WTC11 (cell line): ENCODE measurements around the gene XPR1.

Experiments
- CTCF ChIP-seq: fragments of 200-600 bp; IDR thresholded peaks from 2 replicates; pipeline ENCODE4 v1.8.0; 2022; ENCODE audit warnings: antibody characterized with exemption
- E2F1 ChIP-seq: sonication (generic); formaldehyde crosslinking; IDR thresholded peaks from 2 replicates; pipeline ENCODE4 v1.8.0; 2022; ENCODE audit warnings: mild to moderate bottlenecking, missing genetic modification reagents
- FOXJ3 ChIP-seq: sonication (generic); formaldehyde crosslinking; IDR thresholded peaks from 2 replicates; pipeline ENCODE4 v1.9.0; 2021; ENCODE audit warnings: missing genetic modification reagents, mild to moderate bottlenecking, borderline replicate concordance
- PRDM15 ChIP-seq: sonication (generic); formaldehyde crosslinking; IDR thresholded peaks from 2 replicates; pipeline ENCODE4 v1.8.0; 2022; ENCODE audit warnings: missing genetic modification reagents
- SP1 ChIP-seq: sonication (generic); formaldehyde crosslinking; conservative IDR thresholded peaks from 2 replicates; pipeline ENCODE4 v1.8.1; 2022; ENCODE audit warnings: missing genetic modification reagents

- TF ChIP-seq PRDM15 (CRISPR knock-in tag) (no peak), FOXJ3 (no peak), E2F1 (CRISPR knock-in tag) (no peak), CTCF (no peak), SP1 (no peak)
Observed at GRCh38 chr1:180936110-180937011, 304.5 kb downstream of the XPR1 start.
